T-helper 2 cell treated with Interferon-gamma antibody and Interleukin-4, amounts not matched to agents 100 ng/mL and 5 ng/mL, for 36 hours (primary cell): ENCODE measurements around the gene RNF19B. TPM values are rescaled to one million over a fixed set of nuclear protein-coding genes. Genes with fewer than 3 reads are reported as not detected.

ENCODE experiments used
- intact Hi-C: fragments of 100-400 bp; cut with micrococcal nuclease; formaldehyde crosslinking; loops from one replicate; pipeline ENCODE4 v1.15.1; 2023
- total RNA-seq: library from RNA; stranded (reverse); gene quantifications from 2 replicates; pipeline ENCODE4 v1.2.3, GENCODE V29; 2022

Gene RNF19B
- total RNA-seq, 1 donor from 2014 or later, result 27.1 TPM

- intact Hi-C loops, result no loop called here
These were observed 59.8 kb downstream of the RNF19B start for GRCh38 chr1:32904797-32905196.

GRCh38 chr1:32903991-32904785 lies 60.4 kb downstream of the RNF19B start:
- intact Hi-C loops, result no loop called here

GRCh38 chr1:32902535-32902920 lies 62.1 kb downstream of the RNF19B start:
- intact Hi-C loops, result no loop called here

DNA sequence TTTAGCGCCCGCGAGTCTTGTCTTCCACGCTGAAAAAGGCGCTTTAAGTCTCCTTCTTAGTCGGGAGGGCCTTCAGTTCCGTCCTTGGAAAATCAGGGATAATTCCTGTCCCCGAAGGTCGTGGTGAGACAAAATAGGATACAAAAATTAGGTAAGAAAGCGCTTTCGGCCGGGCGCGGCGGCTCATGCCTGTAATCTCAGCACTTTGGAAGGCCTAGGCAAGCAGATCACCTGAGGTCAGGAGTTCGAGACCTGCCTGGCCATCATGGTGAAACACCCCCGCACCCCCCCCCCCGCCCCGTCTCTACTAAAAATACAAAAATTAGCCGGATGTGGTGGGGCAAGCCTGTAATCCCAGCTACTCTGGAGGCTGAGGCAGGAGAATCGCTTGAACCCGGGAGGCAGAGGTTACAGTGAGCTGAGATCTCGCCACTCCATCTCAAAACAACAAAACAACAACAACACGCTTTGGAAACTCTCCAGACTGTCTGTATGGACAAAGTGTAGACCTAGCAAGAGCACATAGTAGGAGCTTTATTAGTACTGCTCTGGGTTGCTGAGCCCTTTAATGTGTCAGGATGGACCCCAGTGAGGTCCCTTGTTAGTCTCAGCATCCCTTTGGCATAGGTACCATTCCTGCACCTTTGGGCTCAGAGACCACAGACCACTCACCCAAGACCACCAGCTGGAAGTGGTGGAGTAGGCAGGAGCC lies 62.6 kb downstream of the RNF19B start:
- intact Hi-C loops, result no loop called here

DNA sequence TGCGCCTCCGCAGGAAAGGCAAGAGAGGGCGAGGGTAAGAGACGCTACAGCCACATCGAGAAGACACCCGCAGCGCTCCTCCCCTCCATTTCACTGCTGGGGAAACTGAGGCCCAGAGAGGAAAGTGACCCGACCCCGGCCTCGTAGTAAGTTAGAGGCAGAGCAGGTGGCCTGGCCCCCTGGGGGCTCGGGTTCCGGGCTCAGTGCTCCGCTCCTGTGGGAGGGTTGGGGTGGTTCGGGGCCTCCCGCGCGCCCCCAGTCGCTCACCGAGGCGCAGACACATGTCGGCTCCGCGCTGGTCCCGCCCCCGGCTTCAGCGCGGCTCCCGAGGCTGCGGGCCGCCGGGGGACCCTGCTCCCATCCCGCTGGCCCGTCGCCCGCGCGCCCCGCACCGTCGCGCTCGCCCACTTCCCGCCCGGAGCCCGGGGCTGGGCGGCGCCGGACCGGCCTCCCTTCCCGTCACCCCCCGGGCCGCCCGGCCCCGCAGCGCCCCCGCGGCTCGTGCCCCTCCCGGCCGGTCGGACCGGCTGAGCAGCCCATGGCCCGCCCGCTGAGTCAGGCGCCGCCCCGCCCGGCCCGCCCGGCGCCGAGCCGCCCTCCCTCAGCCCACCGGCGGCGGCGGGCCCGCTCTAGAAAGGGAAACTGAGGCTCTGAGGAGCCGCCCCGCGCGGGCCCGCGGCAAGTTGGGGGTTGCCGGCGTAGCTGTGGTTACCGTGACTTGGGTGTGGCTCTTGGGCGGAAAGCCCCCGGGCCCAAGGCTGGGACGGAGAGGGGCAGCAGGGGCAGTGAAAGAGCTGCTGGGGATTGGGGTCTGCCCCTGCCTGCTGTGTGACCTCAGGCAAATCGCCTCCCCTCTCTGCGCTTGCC lies 63.4 kb downstream of the RNF19B start, which contains the start of gene TMEM54:
Gene TMEM54 (minus strand): TSS at position 434 of the 867 bp plus-strand sequence. CDS start 151 bp downstream, at position 283.
- intact Hi-C loops, result no loop called here

DNA sequence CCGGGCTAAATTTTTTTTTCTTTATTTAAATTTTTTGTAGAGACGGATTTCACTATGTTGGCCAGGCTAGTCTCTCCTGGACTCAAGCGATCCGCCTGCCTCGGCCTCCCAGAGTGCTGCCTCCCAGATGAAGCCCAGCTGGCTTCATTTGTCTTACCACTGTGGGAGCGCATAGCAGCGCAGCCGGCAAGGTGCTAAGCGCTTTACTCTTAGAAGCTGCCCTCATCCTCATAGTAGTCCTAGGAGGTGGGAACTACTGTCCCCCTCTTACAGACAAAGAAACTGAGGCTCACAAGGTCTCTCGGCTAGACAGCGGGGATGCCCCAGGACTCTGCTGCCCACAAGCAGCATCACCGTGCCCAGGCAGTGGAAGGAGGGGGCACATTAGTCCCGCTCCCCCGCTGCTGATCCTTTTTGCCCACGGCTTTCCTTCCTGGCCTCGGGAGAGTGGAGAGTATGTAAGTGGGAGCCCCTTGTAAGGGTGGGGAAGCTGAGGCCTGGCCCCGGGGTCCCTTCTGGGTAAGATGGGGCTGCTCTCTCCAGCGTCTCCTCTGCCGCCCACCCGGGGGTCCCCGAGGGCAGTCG lies 64.1 kb downstream of the RNF19B start:
- intact Hi-C loops, result no loop called here

DNA sequence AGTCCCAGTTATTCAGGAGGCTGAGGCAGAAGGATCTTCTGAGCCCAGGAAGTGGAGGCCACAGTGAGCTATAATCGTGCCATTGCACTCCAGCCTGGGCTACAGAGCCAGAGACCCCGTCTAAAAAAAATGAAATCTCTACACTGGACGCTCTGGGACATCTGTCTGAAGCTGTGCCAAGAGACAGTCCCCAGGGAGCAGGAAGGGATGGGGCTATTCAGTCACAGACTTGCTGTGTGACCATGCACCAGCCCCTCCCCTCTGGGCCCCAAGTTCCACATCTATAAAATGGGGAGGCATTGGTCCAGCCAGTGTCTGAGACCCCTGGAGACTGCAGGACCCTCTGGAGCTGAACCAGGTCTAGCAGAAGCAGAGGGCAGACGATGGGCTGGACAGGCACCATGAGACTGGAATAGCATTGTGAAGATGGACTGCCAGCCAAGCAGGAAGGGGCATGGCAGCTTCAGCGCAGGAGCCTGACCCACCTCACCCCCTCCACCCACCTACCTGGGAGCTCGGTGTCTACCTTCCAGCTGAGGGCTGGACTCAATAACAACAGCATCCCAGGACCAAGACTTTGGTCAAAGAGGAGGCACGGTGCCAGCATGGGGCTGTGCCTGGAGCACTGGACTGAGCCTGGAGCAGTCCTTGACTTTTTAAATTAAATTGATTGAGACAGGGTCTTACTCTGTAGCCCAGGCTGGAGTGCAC lies 64.9 kb downstream of the RNF19B start:
- intact Hi-C loops, result no loop called here

DNA sequence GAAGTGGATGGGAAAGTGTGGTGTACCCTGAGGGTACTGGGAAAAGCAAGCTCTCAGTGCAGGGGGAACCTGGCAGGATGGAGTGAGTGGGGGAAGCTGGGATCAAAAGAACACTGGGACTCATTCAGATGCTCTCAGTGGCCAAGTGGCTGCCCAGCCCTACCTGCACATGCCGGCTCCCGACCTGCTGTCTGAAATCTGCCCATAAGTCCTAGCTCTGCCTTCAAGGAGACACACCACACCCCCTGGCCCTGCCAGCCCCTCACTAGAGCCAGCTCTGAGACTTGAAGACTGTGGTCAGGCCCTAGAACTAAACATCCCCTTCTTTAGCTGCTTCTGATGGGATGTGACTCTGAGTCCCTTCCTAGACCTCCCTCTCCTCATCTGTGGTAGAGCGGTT lies 65.7 kb downstream of the RNF19B start:
- intact Hi-C loops, result no loop called here

- intact Hi-C loops, result no loop called here
These were observed 66.6 kb downstream of the RNF19B start for GRCh38 chr1:32898056-32898455.

GRCh38 chr1:32897082-32898049 lies 67.2 kb downstream of the RNF19B start:
- intact Hi-C loops, result no loop called here

GRCh38 chr1:32896451-32896850 lies 68.2 kb downstream of the RNF19B start:
- intact Hi-C loops, result no loop called here

- intact Hi-C loops, result no loop called here
These were observed 69.0 kb downstream of the RNF19B start for GRCh38 chr1:32895325-32896215.

GRCh38 chr1:32894681-32895080 lies 69.9 kb downstream of the RNF19B start:
- intact Hi-C loops, result no loop called here

- intact Hi-C loops, result no loop called here
These were observed 70.5 kb downstream of the RNF19B start for GRCh38 chr1:32894019-32894600.

GRCh38 chr1:32893198-32894018 lies 71.2 kb downstream of the RNF19B start:
- intact Hi-C loops, result no loop called here

- intact Hi-C loops, result no loop called here
These were observed 72.0 kb downstream of the RNF19B start for GRCh38 chr1:32892368-32893197.
